GM10847 (cell line): ENCODE results near the gene EPN2.

ENCODE experiments used
- POLR2A ChIP-seq: IDR thresholded peaks from 2 replicates; pipeline ENCODE4 v1.6.1; 2011; ENCODE audit not compliant: insufficient read length; ENCODE audit errors: extremely low read depth

Gene EPN2

GRCh38 chr17:19278729-19279128, 41.6 kb downstream of the EPN2 start:
- TF ChIP-seq POLR2A = no peak

GRCh38 chr17:19281161-19281560, 44.0 kb downstream of the EPN2 start:
- no peak for TF ChIP-seq POLR2A

GRCh38 chr17:19284005-19284959, 47.1 kb downstream of the EPN2 start:
- no peak for TF ChIP-seq POLR2A

- TF ChIP-seq POLR2A = no peak
Measured at GRCh38 chr17:19285213-19285900, 48.2 kb downstream of the EPN2 start.

GRCh38 chr17:19286751-19287341, 49.7 kb downstream of the EPN2 start:
- TF ChIP-seq POLR2A = no peak

DNA sequence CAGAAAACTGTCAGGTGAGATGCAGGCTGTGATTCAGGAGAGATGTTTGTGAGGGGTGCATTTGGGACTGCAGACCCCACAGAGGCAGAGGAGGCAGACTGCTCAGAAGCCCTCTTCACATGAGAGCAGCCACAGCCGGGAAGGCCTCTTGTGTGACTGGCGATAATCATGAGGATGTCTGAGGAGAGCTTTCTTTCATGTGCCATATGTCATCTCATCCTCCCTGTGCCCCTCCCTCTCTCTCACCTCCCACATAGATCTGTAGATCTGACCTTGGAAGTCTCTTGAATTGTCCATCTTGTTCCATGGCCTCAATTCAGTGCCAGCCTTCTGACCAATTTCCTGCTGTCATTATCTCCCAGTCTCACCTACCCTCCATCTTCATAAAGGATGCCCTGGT, 50.5 kb downstream of the EPN2 start:
- no peak for TF ChIP-seq POLR2A

GRCh38 chr17:19288453-19288852, 51.3 kb downstream of the EPN2 start:
- no peak for TF ChIP-seq POLR2A

- no peak for TF ChIP-seq POLR2A
Measured at GRCh38 chr17:19290066-19290705, 53.0 kb downstream of the EPN2 start.

DNA sequence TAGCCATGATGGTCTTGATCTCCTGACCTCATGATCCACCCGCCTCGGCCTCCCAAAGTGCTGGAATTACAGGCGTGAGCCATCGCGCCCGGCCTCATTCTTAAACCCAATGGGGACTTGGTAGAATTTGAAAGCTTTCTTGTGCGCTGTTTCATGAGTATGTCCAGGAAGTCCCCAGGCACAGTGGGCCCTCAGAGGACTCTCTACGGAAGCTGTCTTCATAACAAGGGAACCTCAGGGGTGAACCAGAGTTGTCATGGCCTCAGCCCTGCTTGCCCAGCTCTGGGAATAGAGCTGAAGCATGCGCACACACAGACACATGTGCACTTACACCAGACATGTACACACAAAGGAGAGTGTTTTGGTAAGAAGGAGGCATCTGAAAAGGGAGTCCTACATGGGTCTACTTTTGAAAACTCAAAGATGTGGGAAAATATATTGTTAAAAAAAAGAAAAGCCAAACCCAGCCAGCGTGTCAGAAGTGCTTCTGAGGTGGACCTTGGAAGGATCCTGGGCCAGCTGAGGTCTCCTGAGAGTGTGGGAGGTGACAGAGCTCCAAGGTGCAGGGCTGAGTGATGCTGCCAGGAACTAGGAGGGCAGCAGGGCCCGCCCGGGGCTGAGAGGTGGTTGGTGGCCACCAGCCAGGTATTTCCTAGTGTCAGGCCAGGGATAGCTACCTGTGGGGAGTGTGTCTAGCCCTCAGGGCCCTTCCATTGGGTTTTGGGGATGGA, 54.6 kb downstream of the EPN2 start:
- no peak for TF ChIP-seq POLR2A

DNA sequence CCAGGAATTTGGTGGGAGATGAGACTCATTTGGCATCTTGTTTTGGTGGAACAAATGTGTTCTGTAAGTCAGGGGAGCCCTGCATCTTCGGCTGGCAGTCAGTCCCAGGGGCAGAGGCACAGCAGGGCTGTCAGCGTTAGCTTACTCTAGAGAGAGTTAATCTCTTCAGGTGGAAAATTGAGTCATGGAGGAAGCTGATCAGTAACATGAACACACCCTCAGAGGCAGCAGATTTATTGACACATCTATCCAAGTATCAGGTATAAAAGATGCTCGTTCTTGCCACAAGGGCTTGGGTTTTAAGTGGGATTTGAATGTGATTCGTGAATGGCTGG, 55.2 kb downstream of the EPN2 start:
- no peak for TF ChIP-seq POLR2A

- no peak for TF ChIP-seq POLR2A
Measured at GRCh38 chr17:19294443-19294842, 57.3 kb downstream of the EPN2 start.

DNA sequence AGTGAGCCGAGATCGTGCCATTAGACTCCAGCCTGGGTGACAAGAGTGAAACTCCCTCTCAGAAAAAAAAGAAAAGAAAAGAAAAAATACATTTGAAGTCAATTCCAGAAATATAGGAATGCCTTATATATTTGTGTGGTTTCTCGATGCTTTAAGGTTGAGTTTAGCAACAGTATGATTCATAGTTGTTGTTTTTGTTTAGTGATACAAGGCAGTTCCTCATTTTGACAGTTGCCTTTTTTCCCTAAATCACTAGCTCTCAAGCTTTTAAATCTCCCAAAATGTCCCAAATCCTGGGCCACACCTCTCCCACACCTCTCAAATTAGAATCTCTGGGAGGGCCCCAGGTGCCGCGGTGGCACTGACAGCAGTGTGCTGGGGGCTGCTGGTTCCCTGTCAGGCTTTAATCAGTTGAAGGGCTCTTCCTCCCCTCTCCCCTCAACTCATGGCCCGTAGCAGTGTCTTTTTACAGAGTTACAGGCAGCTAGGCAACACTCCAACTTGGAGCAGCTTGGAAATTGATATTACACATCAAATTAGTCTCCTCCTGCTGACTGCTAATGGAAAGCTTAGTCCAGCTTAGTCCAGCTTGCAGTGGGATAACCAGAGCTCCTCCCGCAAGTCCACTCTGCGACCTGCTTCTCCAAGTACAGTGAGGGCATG, 58.4 kb downstream of the EPN2 start:
- TF ChIP-seq POLR2A = no peak

- TF ChIP-seq POLR2A = no peak
Measured at GRCh38 chr17:19296786-19297778, 59.9 kb downstream of the EPN2 start.
